Sigmoid colon (tissue), 4 donors: Measurements from ENCODE around the gene PMVK.

ENCODE experiments used
- CTCF ChIP-seq, 4 experiments: fragments of 450-650 bp in 3 of 4; fragments of 200-600 bp in 1 of 4; IDR thresholded peaks; one replicate each; pipeline ENCODE4 v1.5.1; 2016 to 2019; ENCODE audit warnings: antibody characterized with exemption in 4 of 4, mild to moderate bottlenecking in 3 of 4, moderate library complexity in 2 of 4
- EP300 ChIP-seq, 4 donors: sonication (generic); formaldehyde crosslinking; IDR thresholded peaks; one replicate each; pipeline ENCODE4 v1.6.1; 2017; ENCODE audit warnings: antibody characterized with exemption in 4 of 4
- POLR2A ChIP-seq, 2 donors: fragments of 450-650 bp; IDR thresholded peaks; one replicate each; pipeline ENCODE4 v1.6.1; 2016; ENCODE audit warnings: antibody characterized with exemption in 2 of 2, mild to moderate bottlenecking in 2 of 2, moderate library complexity in 2 of 2

DNA sequence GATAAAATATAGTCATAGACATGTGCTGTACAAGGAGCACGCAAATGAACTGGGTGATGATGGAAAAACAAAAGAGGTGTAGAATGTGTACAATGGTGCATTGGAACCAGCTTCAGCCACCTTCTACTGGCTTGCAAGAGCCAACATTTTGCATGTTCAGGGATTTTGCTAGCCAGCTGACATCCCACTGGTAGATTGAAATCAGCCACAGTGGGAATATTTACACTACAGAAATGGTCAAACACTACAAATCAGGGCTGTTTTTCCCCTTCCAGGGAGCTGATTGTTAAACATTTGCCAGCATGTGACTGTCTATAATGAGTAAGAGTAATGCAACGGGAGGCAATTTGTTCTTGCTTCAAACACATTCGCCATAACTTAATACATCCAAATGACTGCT, 23.2 kb downstream of the PMVK start:
- TF ChIP-seq CTCF (IDR thresholded peaks at IDR 0.05) (no peak), POLR2A (IDR thresholded peaks at IDR 0.05) (no peak), EP300 (IDR thresholded peaks at IDR 0.05) (no peak)
